HPDE6-E6E7 (cell line): ENCODE results near the gene TMEM151B.
A peak's percentile ranks its signal among the peaks of the same experiment; 100 is the strongest.
"Not testable (repeated sequence)": the region's sequence is repeated elsewhere in the genome, so short reads cannot be mapped to it uniquely, and the experiment has no call there.

Source experiments
- DNase-seq: peaks from one replicate; pipeline ENCODE4 v3.0.0; 2011; ENCODE audit warnings: missing footprints; ENCODE audit errors: extremely low spot score

Gene TMEM151B

GRCh38 chr6:44269921-44270525, at the start of gene TMEM151B:
Gene TMEM151B (plus strand): TSS chr6:44270450. CDS start chr6:44270743, 293 bp downstream.
- no peak for DNase-seq

GRCh38 chr6:44220913-44221290, 49.3 kb upstream of the TMEM151B start:
- no peak for DNase-seq

- DNase-seq = peak; percentile 82
Observed at GRCh38 chr6:44221291-44221960, 48.8 kb upstream of the TMEM151B start.

GRCh38 chr6:44221961-44222335, 48.3 kb upstream of the TMEM151B start:
- DNase-seq = no peak

GRCh38 chr6:44222486-44223318, 47.5 kb upstream of the TMEM151B start:
- DNase-seq = no peak

- peak; percentile 81 for DNase-seq
Observed at GRCh38 chr6:44223319-44224028, 46.8 kb upstream of the TMEM151B start, which contains the start of gene SLC29A1. Gene SLC29A1 (plus strand): TSS chr6:44223595. CDS start chr6:44227314, 3,719 bp downstream.

GRCh38 chr6:44224029-44224964, 46.0 kb upstream of the TMEM151B start:
- DNase-seq = no peak

- no peak for DNase-seq
Observed at GRCh38 chr6:44224965-44225305, 45.3 kb upstream of the TMEM151B start.

- no peak for DNase-seq
Observed at GRCh38 chr6:44225579-44226325, 44.5 kb upstream of the TMEM151B start.

- no peak for DNase-seq
Observed at GRCh38 chr6:44226368-44227147, 43.7 kb upstream of the TMEM151B start.

- DNase-seq = no peak
Observed at GRCh38 chr6:44227148-44227793, 43.0 kb upstream of the TMEM151B start.

GRCh38 chr6:44228031-44228430, 42.2 kb upstream of the TMEM151B start:
- no peak for DNase-seq

- no peak for DNase-seq
Observed at GRCh38 chr6:44228433-44228832, 41.8 kb upstream of the TMEM151B start.

- no peak for DNase-seq
Observed at GRCh38 chr6:44228836-44229235, 41.4 kb upstream of the TMEM151B start.

GRCh38 chr6:44229376-44230033, 40.7 kb upstream of the TMEM151B start:
- no peak for DNase-seq

- DNase-seq = no peak
Observed at GRCh38 chr6:44230034-44230675, 40.1 kb upstream of the TMEM151B start.

- not testable (repeated sequence) for DNase-seq
Observed at GRCh38 chr6:44231426-44231825, 38.8 kb upstream of the TMEM151B start.
